ENCODE results near the gene LRRC30.

DNA sequence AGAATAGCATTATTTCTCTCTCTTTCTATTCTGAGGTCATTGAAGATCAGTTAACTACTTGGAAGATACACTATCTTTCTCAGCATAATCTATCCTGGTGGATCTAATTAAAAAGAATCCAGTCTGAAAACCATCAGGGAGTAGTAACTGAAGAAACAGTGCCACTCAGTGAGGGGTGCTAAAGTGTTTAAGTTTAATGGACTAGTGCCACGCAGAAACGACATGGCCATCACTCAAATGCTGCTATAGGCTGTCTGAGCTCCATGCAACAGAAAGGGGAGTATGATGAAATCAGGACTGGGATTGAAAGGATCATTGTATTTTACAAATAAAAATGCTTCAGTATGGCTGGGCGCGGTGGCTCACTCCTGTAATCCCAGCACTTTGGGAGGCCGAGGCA, 23.3 kb downstream of the LRRC30 start:
- no peak for TF ChIP-seq GATA2 (IDR thresholded peaks at IDR 0.05; ENCODE audit: low read depth, low read length)
- TF ChIP-seq GATA3 (IDR thresholded peaks at IDR 0.05; ENCODE audit: low read depth, low read length) = no peak

Measured in SH-SY5Y (cell line).